Measurements from ENCODE around the gene VEZF1.

- TF ChIP-seq PBX3 (IDR thresholded peaks at IDR 0.05) (no peak), CTCF (IDR thresholded peaks at IDR 0.05) (no peak), POLR2A (IDR thresholded peaks at IDR 0.05; ENCODE audit: low read length) (no peak), EP300 (IDR thresholded peaks at IDR 0.05) (no peak), KDM5A (IDR thresholded peaks at IDR 0.05) (no peak), CBX8 (IDR thresholded peaks at IDR 0.05) (no peak), NR3C1 (IDR thresholded peaks at IDR 0.05) (no peak), RAD21 (conservative IDR thresholded peaks at IDR 0.05 in 1 of 2, IDR thresholded peaks at IDR 0.05 in 1 of 2) (no peak), USF2 (IDR thresholded peaks at IDR 0.05) (no peak)
Observed at GRCh38 chr17:57965521-57966160, 22.4 kb downstream of the VEZF1 start.

Measured in A549 (cell line).